Psoas muscle (tissue), 8 donors: ENCODE results near the gene ANAPC16. TPM values are rescaled to one million over a fixed set of nuclear protein-coding genes. Genes with fewer than 3 reads are reported as not detected.
A peak's percentile ranks its signal among the peaks of the same experiment; 100 is the strongest.

Source experiments
- ATAC-seq, 4 donors: fragments of 200-7000 bp; cut with Tn5 transposase; one replicate each; pipeline ENCODE4 v1.9.1; 2020; ENCODE audit warnings: moderate library complexity in 3 of 4, mild to moderate bottlenecking in 2 of 4
- DNase-seq, 2 donors: peaks; one replicate each; pipeline ENCODE4 v3.0.0-alpha.2; 2020
- H3K27ac ChIP-seq: fragments of 200-600 bp; one replicate; pipeline ENCODE4 v1.8.0; 2022
- H3K27me3 ChIP-seq, 3 donors: fragments of 200-600 bp in 1 of 3; one replicate each; pipeline versions ENCODE4 v1.6.1 to v1.8.0; 2013 to 2022; ENCODE audit warnings: low read length in 2 of 3, mild to moderate bottlenecking in 2 of 3, moderate library complexity in 1 of 3; ENCODE audit not compliant: insufficient read depth in 3 of 3
- H3K36me3 ChIP-seq, 2 donors: fragments of 200-600 bp in 1 of 2; one replicate each; pipeline versions ENCODE4 v1.6.1 to v1.8.0; 2013 to 2022; ENCODE audit warnings: low read depth in 1 of 2, mild to moderate bottlenecking in 1 of 2, moderate library complexity in 1 of 2; ENCODE audit not compliant: insufficient read depth in 1 of 2
- H3K4me1 ChIP-seq: fragments of 200-600 bp; one replicate; pipeline ENCODE4 v1.8.0; 2022
- H3K4me3 ChIP-seq: fragments of 200-600 bp; one replicate; pipeline ENCODE4 v1.8.0; 2022; ENCODE audit warnings: mild to moderate bottlenecking
- H3K9me3 ChIP-seq: fragments of 200-600 bp; one replicate; pipeline ENCODE4 v1.8.0; 2022
- CTCF ChIP-seq: fragments of 200-600 bp; IDR thresholded peaks from one replicate; pipeline ENCODE4 v1.8.0; 2022; ENCODE audit warnings: antibody characterized with exemption
- WGBS, 3 donors: extraction: QIAGEN DNeasy Blood & Tissue Kit; methylation state at CpG; one replicate each; pipeline versions ENCODE4 v1.1.6 to v1.1.7; 2013; 5-methylcytosine and 5-hydroxymethylcytosine counted together
- intact Hi-C, 2 donors: fragments of 100-400 bp; cut with DNase I; formaldehyde crosslinking; loops; one replicate each; pipeline versions ENCODE4 v1.11.0 to v1.14.2; 2022
- polyA plus RNA-seq, 3 donors: library from polyadenylated mRNA; stranded (reverse); fragments of 200-250 nt; gene quantifications; one replicate each; pipeline ENCODE4 v1.2.3, GENCODE V29; 2013
- total RNA-seq, 4 donors: library from RNA; stranded (reverse); fragmentation: NEBNext Ultra II Directional in 2 of 4; extraction: Animal tissue kit (Norgen Biotek cat#: 25700) in 2 of 4; gene quantifications; one replicate each; pipeline versions ENCODE4 v1.2.1 to v1.2.4, GENCODE V29; 2021 to 2023
- donor health status: healthy with polysubstance abuse.
- donor health status: DM: no; HTN: no; CAD: no; lungs with moderate emphysema.
- donor health status: Bipolar disorder and iron deficiency.
- donor health status: healthy.
- donor health status: DM: yes; HTN: yes; CAD: no.
- donor health status: DM: no; HTN: no; CAD: no.
- donor health status: DM: no; HTN: no; CAD: no.
- donor health status: DM: yes; HTN: yes; CAD: no.

ANAPC16 gene
- total and polyA plus RNA-seq, 7 donors: 60.1 to 184 (median 128) TPM

GRCh38 chr10:72254813-72255568 is 39.2 kb downstream of the ANAPC16 start:
- WGBS, 3 donors: 2 to 4% (median 2%) methylated on average over 15 of the region's 15 CpGs
- DNase-seq (peak; percentile 92 to 97), ATAC-seq (peak; percentile 88 to 92 (median 92))
- Histone ChIP-seq H3K27ac (peak overlapping the region; percentile 91), H3K4me3 (peak overlapping the region; percentile 41), H3K4me1 (peaks cover 81% of the 10 kb centered on the region), H3K9me3 (no peaks in the 10 kb centered on the region), H3K27me3 (no peaks in the 10 kb centered on the region), H3K36me3 (no peaks in the 10 kb centered on the region)
- TF ChIP-seq CTCF: no peak
- intact Hi-C loops: no loop called here

GRCh38 chr10:72255977-72256729 is 40.3 kb downstream of the ANAPC16 start:
- Histone ChIP-seq H3K4me1 (peaks cover 77% of the 10 kb centered on the region), H3K36me3 (no peaks in the 10 kb centered on the region), H3K27ac (peak overlapping the region; percentile 91), H3K4me3 (no peak overlapping the region), H3K27me3 (no peaks in the 10 kb centered on the region), H3K9me3 (no peaks in the 10 kb centered on the region)
- DNase-seq (no peak), ATAC-seq (peak in 1 of 4 donors; percentile 21)
- WGBS, 3 donors: 84 to 93% (median 90%) methylated on average over 6 of the region's 6 CpGs
- TF ChIP-seq CTCF: no peak
- intact Hi-C loops: no loop called here

- TF ChIP-seq CTCF: no peak
- peak overlapping the region; percentile 91 for H3K27ac ChIP-seq
Observed at GRCh38 chr10:72257051-72257892, 41.5 kb downstream of the ANAPC16 start.

GRCh38 chr10:72258617-72259016 is 42.8 kb downstream of the ANAPC16 start:
- intact Hi-C loops: no loop called here
- peaks cover 69% of the 10 kb centered on the region for H3K4me1 ChIP-seq
- no peaks in the 10 kb centered on the region for H3K36me3 ChIP-seq
- no peak for DNase-seq
- WGBS, 3 donors: 88 to 99% (median 90%) methylated on average over 4 of the region's 4 CpGs
- TF ChIP-seq CTCF: no peak
- no peaks in the 10 kb centered on the region for H3K27me3 ChIP-seq
- H3K4me3 ChIP-seq: no peak overlapping the region
- no peaks in the 10 kb centered on the region for H3K9me3 ChIP-seq
- no peak for ATAC-seq
- peak overlapping the region; percentile 91 for H3K27ac ChIP-seq

More at GRCh38 chr10:72257051-72257892, 41.5 kb downstream of the ANAPC16 start:
- no peaks in the 10 kb centered on the region for H3K9me3 ChIP-seq
- H3K36me3 ChIP-seq: no peaks in the 10 kb centered on the region
- no peak overlapping the region for H3K4me3 ChIP-seq
- no peak for ATAC-seq
- peaks cover 82% of the 10 kb centered on the region for H3K4me1 ChIP-seq
- DNase-seq: no peak
- 48 to 65% (median 51%) methylated on average over 8 of the region's 8 CpGs for WGBS, 3 donors
- H3K27me3 ChIP-seq: no peaks in the 10 kb centered on the region
- intact Hi-C loops: no loop called here
